ENCODE measurements around the gene TSHB. TPM values are rescaled to one million over a fixed set of nuclear protein-coding genes. Genes with fewer than 3 reads are reported as not detected.

The TSHB gene
- total RNA-seq, 1 donor, result not detected

- no peak overlapping the region for H3K4me3 ChIP-seq (ENCODE audit: low read depth, low read length)
- no peak for DNase-seq (ENCODE audit: low read depth)
- TF ChIP-seq, protein P1, sequence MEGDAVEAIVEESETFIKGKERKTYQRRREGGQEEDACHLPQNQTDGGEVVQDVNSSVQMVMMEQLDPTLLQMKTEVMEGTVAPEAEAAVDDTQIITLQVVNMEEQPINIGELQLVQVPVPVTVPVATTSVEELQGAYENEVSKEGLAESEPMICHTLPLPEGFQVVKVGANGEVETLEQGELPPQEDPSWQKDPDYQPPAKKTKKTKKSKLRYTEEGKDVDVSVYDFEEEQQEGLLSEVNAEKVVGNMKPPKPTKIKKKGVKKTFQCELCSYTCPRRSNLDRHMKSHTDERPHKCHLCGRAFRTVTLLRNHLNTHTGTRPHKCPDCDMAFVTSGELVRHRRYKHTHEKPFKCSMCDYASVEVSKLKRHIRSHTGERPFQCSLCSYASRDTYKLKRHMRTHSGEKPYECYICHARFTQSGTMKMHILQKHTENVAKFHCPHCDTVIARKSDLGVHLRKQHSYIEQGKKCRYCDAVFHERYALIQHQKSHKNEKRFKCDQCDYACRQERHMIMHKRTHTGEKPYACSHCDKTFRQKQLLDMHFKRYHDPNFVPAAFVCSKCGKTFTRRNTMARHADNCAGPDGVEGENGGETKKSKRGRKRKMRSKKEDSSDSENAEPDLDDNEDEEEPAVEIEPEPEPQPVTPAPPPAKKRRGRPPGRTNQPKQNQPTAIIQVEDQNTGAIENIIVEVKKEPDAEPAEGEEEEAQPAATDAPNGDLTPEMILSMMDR (IDR thresholded peaks at IDR 0.05; ENCODE audit: insufficient read depth, low read depth, low read length), result no peak
Measured at GRCh38 chr1:115064461-115064860, 34.8 kb downstream of the TSHB start.

GRCh38 chr1:115065021-115065420 lies 35.4 kb downstream of the TSHB start:
- DNase-seq (ENCODE audit: low read depth), result no peak
- TF ChIP-seq, protein P1 (IDR thresholded peaks at IDR 0.05; ENCODE audit: insufficient read depth, low read depth, low read length), result no peak
- H3K4me3 ChIP-seq (ENCODE audit: low read depth, low read length), result no peak overlapping the region

- peak; percentile 14 for DNase-seq (ENCODE audit: low read depth)
Measured at GRCh38 chr1:115067161-115067859, 37.7 kb downstream of the TSHB start.

DNA sequence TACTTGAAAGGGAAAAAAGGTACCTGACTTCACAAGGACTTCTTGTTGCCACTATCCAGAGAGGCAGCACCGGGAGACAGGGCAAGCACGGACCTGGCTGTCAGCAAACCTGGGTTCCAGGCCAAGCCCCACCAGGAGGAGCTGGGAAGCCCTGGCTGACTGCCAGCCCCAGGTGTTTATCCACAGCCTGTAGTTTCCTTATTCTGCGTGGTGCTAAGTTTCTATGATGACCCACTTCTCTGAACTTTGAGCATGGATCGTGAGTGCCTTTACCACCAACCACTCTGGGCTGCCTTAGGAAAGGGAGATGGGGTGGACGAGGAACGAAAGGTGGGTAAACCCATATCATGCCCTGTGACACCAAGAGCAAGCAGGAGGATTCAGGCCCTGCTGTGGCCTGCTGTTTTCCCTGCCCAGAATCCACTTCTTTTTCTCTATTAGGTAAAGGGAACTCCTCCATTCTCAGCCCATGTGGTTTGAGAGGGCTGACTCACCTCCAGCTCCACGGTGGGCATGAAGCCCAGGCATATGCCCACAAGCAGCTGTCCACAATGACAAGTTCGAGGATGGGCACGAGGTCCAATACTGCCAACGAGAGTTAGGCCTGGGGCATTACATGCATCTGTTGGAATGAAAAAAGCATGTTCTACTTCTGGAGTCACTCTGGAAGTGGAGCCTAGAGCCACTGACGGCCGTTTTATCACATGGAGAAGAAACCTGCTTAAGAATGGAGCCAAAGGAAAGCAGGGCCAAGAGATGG lies 39.4 kb downstream of the TSHB start:
- DNase-seq (ENCODE audit: low read depth), result no peak
- H3K4me3 ChIP-seq (ENCODE audit: low read depth, low read length), result no peak overlapping the region
- TF ChIP-seq, protein P1 (IDR thresholded peaks at IDR 0.05; ENCODE audit: insufficient read depth, low read depth, low read length), result no peak

More at GRCh38 chr1:115067161-115067859, 37.7 kb downstream of the TSHB start:
- TF ChIP-seq, protein P1 (IDR thresholded peaks at IDR 0.05; ENCODE audit: insufficient read depth, low read depth, low read length), result no peak
- no peak overlapping the region for H3K4me3 ChIP-seq (ENCODE audit: low read depth, low read length)

DNA sequence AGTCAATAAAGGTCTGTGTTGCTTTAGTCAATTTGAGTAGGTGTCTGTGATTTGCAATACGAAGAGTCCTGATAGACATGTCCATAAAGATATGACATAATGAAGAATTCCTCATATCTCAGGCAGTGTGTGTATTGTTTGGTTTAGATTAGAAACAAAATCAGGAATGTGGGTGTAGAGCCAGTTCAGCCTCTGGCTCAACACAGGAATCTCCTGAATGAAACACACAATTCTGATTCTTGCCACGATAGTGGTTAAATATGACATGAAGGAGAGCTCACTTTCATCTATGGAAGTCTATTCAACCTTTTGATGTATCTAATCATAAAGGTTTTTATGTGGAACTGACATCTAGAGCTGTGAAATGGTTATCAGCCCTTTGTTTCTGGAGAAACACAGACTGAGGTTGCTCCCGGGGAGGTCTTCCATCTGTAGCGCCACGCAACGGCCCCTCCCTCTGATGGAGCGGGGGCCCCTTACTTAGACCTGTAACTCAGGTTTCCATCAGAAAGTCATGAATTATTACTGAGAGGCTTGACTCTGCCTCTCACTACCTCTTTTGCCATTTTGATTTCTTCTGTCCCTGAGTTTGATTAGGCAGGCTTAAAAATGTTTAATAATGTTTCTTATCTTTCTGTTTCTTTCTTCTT lies 40.2 kb downstream of the TSHB start:
- DNase-seq (ENCODE audit: low read depth), result no peak
- H3K4me3 ChIP-seq (ENCODE audit: low read depth, low read length), result no peak overlapping the region
- TF ChIP-seq, protein P1 (IDR thresholded peaks at IDR 0.05; ENCODE audit: insufficient read depth, low read depth, low read length), result no peak

GRCh38 chr1:115071012-115071664 lies 41.5 kb downstream of the TSHB start:
- H3K4me3 ChIP-seq (ENCODE audit: low read depth, low read length), result no peak overlapping the region
- TF ChIP-seq, protein P1 (IDR thresholded peaks at IDR 0.05; ENCODE audit: insufficient read depth, low read depth, low read length), result no peak
- DNase-seq (ENCODE audit: low read depth), result no peak
